ENCODE measurements around the gene LAMA3. TPM values are rescaled to one million over a fixed set of nuclear protein-coding genes. Genes with fewer than 3 reads are reported as not detected.
A peak's percentile ranks its signal among the peaks of the same experiment; 100 is the strongest.

Gene LAMA3
- total and polyA plus RNA-seq, 10 donors: 1.3 to 7.1 (median 3.0) TPM

DNA sequence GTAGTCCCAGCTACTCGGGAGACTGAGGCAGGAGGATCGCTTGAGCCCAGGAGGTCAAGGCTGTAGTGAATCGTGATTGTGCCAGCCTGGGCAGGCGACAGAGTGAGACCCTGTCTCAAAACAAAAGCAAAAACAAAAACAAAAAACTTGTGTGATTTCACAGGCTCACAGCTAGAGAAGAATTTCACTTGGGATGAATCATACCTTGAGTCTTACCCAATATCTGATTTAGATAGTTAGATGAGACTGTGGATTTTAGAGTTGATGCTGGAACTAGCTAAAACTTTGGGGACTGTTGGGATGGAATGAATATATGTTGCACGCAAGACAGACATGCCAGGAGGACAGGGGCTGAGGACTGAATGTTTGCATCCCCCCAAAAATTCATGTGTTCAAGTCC is 31.0 kb upstream of the LAMA3 start:
- no peaks in the 10 kb centered on the region for H3K36me3 ChIP-seq
- no peak overlapping the region for H3K27ac ChIP-seq
- no peak for DNase-seq
- H3K4me3 ChIP-seq: no peak overlapping the region
- WGBS, 5 donors: 84 to 94% (median 89%) methylated on average over 5 of the region's 5 CpGs
- H3K4me1 ChIP-seq: peaks cover 4 to 21% (median 17%) of the 10 kb centered on the region in 6 donors
- intact Hi-C loops (cut with DNase I; ENCODE audit: low total_unique reads): no loop called here
- TF ChIP-seq POLR2AphosphoS5 (IDR thresholded peaks at IDR 0.05) (no peak), POLR2A (IDR thresholded peaks at IDR 0.05) (no peak)
- TF ChIP-seq, protein P1, sequence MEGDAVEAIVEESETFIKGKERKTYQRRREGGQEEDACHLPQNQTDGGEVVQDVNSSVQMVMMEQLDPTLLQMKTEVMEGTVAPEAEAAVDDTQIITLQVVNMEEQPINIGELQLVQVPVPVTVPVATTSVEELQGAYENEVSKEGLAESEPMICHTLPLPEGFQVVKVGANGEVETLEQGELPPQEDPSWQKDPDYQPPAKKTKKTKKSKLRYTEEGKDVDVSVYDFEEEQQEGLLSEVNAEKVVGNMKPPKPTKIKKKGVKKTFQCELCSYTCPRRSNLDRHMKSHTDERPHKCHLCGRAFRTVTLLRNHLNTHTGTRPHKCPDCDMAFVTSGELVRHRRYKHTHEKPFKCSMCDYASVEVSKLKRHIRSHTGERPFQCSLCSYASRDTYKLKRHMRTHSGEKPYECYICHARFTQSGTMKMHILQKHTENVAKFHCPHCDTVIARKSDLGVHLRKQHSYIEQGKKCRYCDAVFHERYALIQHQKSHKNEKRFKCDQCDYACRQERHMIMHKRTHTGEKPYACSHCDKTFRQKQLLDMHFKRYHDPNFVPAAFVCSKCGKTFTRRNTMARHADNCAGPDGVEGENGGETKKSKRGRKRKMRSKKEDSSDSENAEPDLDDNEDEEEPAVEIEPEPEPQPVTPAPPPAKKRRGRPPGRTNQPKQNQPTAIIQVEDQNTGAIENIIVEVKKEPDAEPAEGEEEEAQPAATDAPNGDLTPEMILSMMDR (IDR thresholded peaks at IDR 0.05 in 8 of 11, conservative IDR thresholded peaks at IDR 0.05 in 3 of 11): no peak
- H3K9me3 ChIP-seq: no peaks in the 10 kb centered on the region
- H3K27me3 ChIP-seq (replicated peaks in 1 of 7): peaks cover 0 to 57% (median 24%) of the 10 kb centered on the region in 7 donors

DNA sequence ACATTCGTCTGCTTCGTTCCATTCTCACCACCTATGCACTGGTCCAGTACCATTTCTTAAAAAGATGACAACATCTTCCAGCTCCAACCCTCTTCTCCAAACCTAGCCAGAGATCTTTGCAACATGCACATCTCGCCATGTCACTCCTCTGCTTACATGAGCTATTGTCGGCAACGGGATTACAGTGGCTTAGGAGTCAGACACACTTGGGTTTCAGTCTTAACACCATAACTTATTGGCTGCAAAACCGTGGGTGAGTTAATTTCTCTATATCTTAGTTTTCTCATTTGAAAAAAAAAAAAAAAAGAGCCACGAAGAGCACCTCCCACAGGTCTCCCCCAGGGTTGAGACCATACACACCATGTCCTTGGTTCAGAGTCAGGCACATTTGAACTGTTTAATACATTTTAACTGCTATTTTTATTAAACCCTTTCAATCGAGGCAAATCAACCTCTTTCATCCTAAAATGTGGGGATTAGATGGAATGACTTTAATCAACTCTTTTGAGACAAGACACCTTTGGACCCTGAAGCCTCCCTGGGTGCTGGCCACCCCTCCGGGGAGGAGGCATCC is 27.4 kb upstream of the LAMA3 start:
- intact Hi-C loops (cut with DNase I; ENCODE audit: low total_unique reads): no loop called here

DNA sequence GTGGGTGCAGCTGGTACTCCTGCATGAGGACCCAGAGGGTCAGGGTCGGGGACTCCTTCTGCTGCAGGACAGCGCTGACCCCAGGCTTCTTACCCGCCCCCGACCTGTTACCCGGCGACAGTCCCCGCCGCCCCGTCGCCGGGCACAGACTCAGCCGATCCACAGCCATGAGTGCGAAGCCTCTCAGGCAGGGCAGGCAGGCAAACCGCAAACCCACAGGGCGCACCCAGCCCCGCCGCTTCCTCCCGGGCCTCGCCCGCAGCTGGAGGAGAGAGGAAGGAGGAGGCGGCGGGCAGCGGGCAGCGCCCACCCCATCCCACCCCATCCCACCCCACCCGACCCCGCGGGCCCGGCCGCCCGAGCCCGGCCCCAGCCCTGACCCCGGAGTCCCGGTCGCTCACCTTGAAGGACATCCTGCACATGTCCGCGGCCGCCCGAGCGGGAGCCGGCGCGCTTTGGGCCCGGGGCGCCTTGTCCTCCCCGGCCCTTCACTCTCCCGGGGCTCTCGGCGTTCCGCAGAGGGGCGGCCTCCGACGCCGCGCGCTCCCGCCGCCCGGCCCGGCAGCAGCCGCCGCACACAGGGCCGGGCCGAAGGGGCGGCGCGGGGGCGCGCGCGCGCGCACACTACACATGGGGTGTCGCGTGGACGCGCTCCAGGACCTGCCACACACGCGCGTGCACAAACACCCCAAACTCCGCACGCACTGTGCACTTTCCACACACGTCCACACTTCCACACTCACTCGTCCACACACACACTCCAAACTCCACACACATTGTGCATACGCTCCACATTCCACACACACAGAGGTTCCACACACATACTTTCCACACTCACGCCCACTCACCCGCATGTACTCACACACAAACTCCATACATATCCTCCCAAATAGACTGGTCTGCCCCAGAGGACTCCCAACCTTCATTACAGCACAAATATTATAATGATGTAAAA is 26.7 kb upstream of the LAMA3 start, which contains the start of gene ANKRD29:
Gene ANKRD29, minus strand, starts transcription at position 603 of the 955 bp plus-strand sequence. Its CDS starts 181 bp downstream, at position 422.
- 1 to 3% (median 2%) methylated on average over 26 to 81 of the region's 86 CpGs for WGBS, 5 donors
- peaks cover 4 to 25% (median 20%) of the 10 kb centered on the region in 6 donors for H3K4me1 ChIP-seq
- H3K4me3 ChIP-seq: peak within 1 kb of the TSS; percentile 31 to 76 (median 51)
- TF ChIP-seq, protein P1 (IDR thresholded peaks at IDR 0.05 in 8 of 11, conservative IDR thresholded peaks at IDR 0.05 in 3 of 11): no peak
- no peak for TF ChIP-seq POLR2A (IDR thresholded peaks at IDR 0.05)
- TF ChIP-seq POLR2AphosphoS5 (IDR thresholded peaks at IDR 0.05): peak in 2 of 3 donors; percentile 8 to 26
- peaks cover 0 to 62% (median 24%) of the 10 kb centered on the region in 7 donors for H3K27me3 ChIP-seq (replicated peaks in 1 of 7)
- DNase-seq: peak; percentile 81
- H3K9me3 ChIP-seq: no peaks in the 10 kb centered on the region
- peak within 1 kb of the TSS in 3 of 8 donors; percentile 6 to 54 (median 22) for H3K27ac ChIP-seq
- intact Hi-C loops (cut with DNase I; ENCODE audit: low total_unique reads): no loop called here
- H3K36me3 ChIP-seq: no peaks in the 10 kb centered on the region

More for the DNA sequence above, 27.4 kb upstream of the LAMA3 start:
- H3K27me3 ChIP-seq (replicated peaks in 1 of 7): peaks cover 0 to 62% (median 24%) of the 10 kb centered on the region in 7 donors
- H3K9me3 ChIP-seq: no peaks in the 10 kb centered on the region
- H3K27ac ChIP-seq: no peak overlapping the region
- peak overlapping the region; percentile 31 to 76 (median 51) for H3K4me3 ChIP-seq
- no peak for DNase-seq
- no peaks in the 10 kb centered on the region for H3K36me3 ChIP-seq
- peaks cover 4 to 25% (median 20%) of the 10 kb centered on the region in 6 donors for H3K4me1 ChIP-seq
- TF ChIP-seq, protein P1 (IDR thresholded peaks at IDR 0.05 in 8 of 11, conservative IDR thresholded peaks at IDR 0.05 in 3 of 11): no peak
- TF ChIP-seq POLR2AphosphoS5 (IDR thresholded peaks at IDR 0.05) (no peak), POLR2A (IDR thresholded peaks at IDR 0.05) (no peak)
- 42 to 49% (median 47%) methylated on average over 9 of the region's 9 CpGs for WGBS, 5 donors

Data from spleen (tissue), 11 donors.